H1 (cell line): ENCODE results near the gene CACNA1D. TPM values are rescaled to one million over a fixed set of nuclear protein-coding genes. Genes with fewer than 3 reads are reported as not detected.

Experiments
- CTCF ChIA-PET: fragments of 300-600 bp; sonication (Branson Sonifier 250); formaldehyde crosslinking; loops from one replicate; lab custom pipeline; 2021; ENCODE audit not compliant: partially characterized antibody; lab: Charles Lee
- POLR2A ChIA-PET: fragments of 300-600 bp; sonication (Branson Sonifier 250); formaldehyde crosslinking; loops from one replicate; lab custom pipeline; 2021; ENCODE audit warnings: inconsistent platforms; ENCODE audit not compliant: partially characterized antibody; lab: Charles Lee
- DNase-seq, 2 experiments: peaks; one replicate each; pipeline versions ENCODE4 v3.0.0 to v3.0.0-alpha.2; 2010 to 2022; ENCODE audit warnings: low spot score in 2 of 2, low read depth in 1 of 2, mixed read lengths in 1 of 2
- FAIRE-seq: peaks from 2 replicates; lab custom pipeline; 2011; peaks lifted over from hg19 to GRCh38; lab: Jason Lieb, UNC
- H2AFZ ChIP-seq: 2 replicates; pipeline ENCODE4 v1.8.1; 2012; ENCODE audit warnings: low read length, inconsistent platforms
- H2AK5ac ChIP-seq: 2 replicates; pipeline ENCODE4 v1.6.1; 2013; ENCODE audit warnings: low read depth, low read length
- H2BK120ac ChIP-seq: replicated peaks from 2 replicates; pipeline ENCODE3; 2013; ENCODE audit warnings: low read depth, low read length, inconsistent platforms
- H2BK12ac ChIP-seq: 2 replicates; pipeline ENCODE4 v1.6.1; 2013; ENCODE audit warnings: low read depth, low read length
- H2BK15ac ChIP-seq: 2 replicates; pipeline ENCODE4 v1.6.1; 2013; ENCODE audit warnings: low read length
- H2BK20ac ChIP-seq: 2 replicates; pipeline ENCODE4 v1.6.1; 2013; ENCODE audit warnings: low read length
- H2BK5ac ChIP-seq: 2 replicates; pipeline ENCODE4 v1.6.1; 2013; ENCODE audit warnings: low read depth, low read length
- H3K14ac ChIP-seq: 2 replicates; pipeline ENCODE4 v1.6.1; 2013; ENCODE audit warnings: inconsistent platforms; ENCODE audit not compliant: insufficient read length
- H3K18ac ChIP-seq: 2 replicates; pipeline ENCODE4 v1.6.1; 2013; ENCODE audit warnings: low read length; ENCODE audit errors: extremely low read depth
- H3K23ac ChIP-seq: 2 replicates; pipeline ENCODE4 v1.6.1; 2013; ENCODE audit warnings: inconsistent platforms; ENCODE audit not compliant: insufficient read length
- H3K23me2 ChIP-seq: 2 replicates; pipeline ENCODE4 v1.6.1; 2013; ENCODE audit warnings: low read depth, low read length
- H3K27ac ChIP-seq: 2 replicates; pipeline ENCODE4 v1.6.1; 2011; ENCODE audit warnings: low read depth, low read length, inconsistent platforms
- H3K27me3 ChIP-seq, 4 experiments: replicated peaks in 1 of 4; 1 replicate in 1 of 4; 2 replicates in 3 of 4; pipeline versions ENCODE4 v1.6.1 to v1.8.1; 2011 to 2013; ENCODE audit warnings: low read length in 3 of 4, mild to moderate bottlenecking in 3 of 4, inconsistent platforms in 2 of 4, mixed read lengths in 2 of 4, moderate library complexity in 1 of 4; ENCODE audit not compliant: control insufficient read depth in 3 of 4, insufficient read depth in 3 of 4; ENCODE audit errors: extremely low read depth in 1 of 4
- H3K36me3 ChIP-seq, 4 experiments: 2 replicates each; pipeline versions ENCODE4 v1.6.1 to v1.8.1; 2011 to 2013; ENCODE audit warnings: mild to moderate bottlenecking in 4 of 4, low read length in 3 of 4, moderate library complexity in 2 of 4, control low read depth in 1 of 4, inconsistent platforms in 1 of 4; ENCODE audit not compliant: insufficient read depth in 4 of 4, control insufficient read depth in 2 of 4
- H3K4ac ChIP-seq: replicated peaks from 2 replicates; pipeline ENCODE3; 2013; ENCODE audit warnings: low read length, low read depth, mixed read lengths, inconsistent platforms; ENCODE audit not compliant: insufficient read length
- H3K4me1 ChIP-seq, 4 experiments: replicated peaks in 1 of 4; 1 replicate in 1 of 4; 2 replicates in 3 of 4; pipeline versions ENCODE4 v1.6.1 to v1.8.1; 2011 to 2013; ENCODE audit warnings: low read length in 3 of 4, inconsistent platforms in 2 of 4, mixed read lengths in 1 of 4; ENCODE audit not compliant: insufficient read depth in 4 of 4, control insufficient read depth in 3 of 4
- H3K4me2 ChIP-seq, 2 experiments: 2 replicates each; pipeline versions ENCODE4 v1.6.1 to v1.8.1; 2011 to 2013; ENCODE audit warnings: low read depth in 2 of 2, low read length in 2 of 2, control low read depth in 1 of 2, inconsistent platforms in 1 of 2, mild to moderate bottlenecking in 1 of 2; ENCODE audit not compliant: insufficient read depth in 1 of 2
- H3K4me3 ChIP-seq, 4 experiments: fragments of 200-600, 300-600 bp in 1 of 4; sonication (generic), shearing (Covaris generic), sonication (Bioruptor Twin) in 1 of 4; 2 replicates each; pipeline versions ENCODE4 v1.5.1 to v1.8.1; 2011 to 2016; ENCODE audit warnings: low read length in 4 of 4, low read depth in 3 of 4, control low read depth in 2 of 4, inconsistent platforms in 2 of 4, mild to moderate bottlenecking in 2 of 4, mixed read lengths in 1 of 4, moderate library complexity in 1 of 4; ENCODE audit not compliant: insufficient read depth in 2 of 4; ENCODE audit errors: extremely low read depth in 1 of 4
- H3K56ac ChIP-seq: replicated peaks from 2 replicates; pipeline ENCODE3; 2013; ENCODE audit warnings: low read depth, mild to moderate bottlenecking, mixed read lengths, low read length, inconsistent platforms; ENCODE audit not compliant: insufficient read length
- H3K79me1 ChIP-seq: 2 replicates; pipeline ENCODE4 v1.6.1; 2013; ENCODE audit warnings: low read depth, low read length, control low read depth
- H3K79me2 ChIP-seq, 2 experiments: 2 replicates each; pipeline versions ENCODE4 v1.6.1 to v1.8.1; 2012 to 2013; ENCODE audit warnings: low read length in 2 of 2, mild to moderate bottlenecking in 2 of 2, inconsistent platforms in 1 of 2; ENCODE audit not compliant: insufficient read depth in 2 of 2, control insufficient read depth in 1 of 2
- H3K9ac ChIP-seq, 4 experiments: replicated peaks in 1 of 4; 1 replicate in 1 of 4; 2 replicates in 3 of 4; pipeline versions ENCODE4 v1.6.1 to v1.8.1; 2011 to 2013; ENCODE audit warnings: low read depth in 3 of 4, low read length in 3 of 4, control low read depth in 2 of 4, mild to moderate bottlenecking in 2 of 4, moderate library complexity in 2 of 4, inconsistent platforms in 1 of 4; ENCODE audit errors: extremely low read depth in 1 of 4
- H3K9me3 ChIP-seq, 2 experiments: 2 replicates each; pipeline versions ENCODE4 v1.6.1 to v1.8.1; 2012 to 2013; ENCODE audit warnings: mild to moderate bottlenecking in 2 of 2, moderate library complexity in 2 of 2, control low read depth in 1 of 2, inconsistent platforms in 1 of 2, low read depth in 1 of 2, low read length in 1 of 2, mixed read lengths in 1 of 2; ENCODE audit not compliant: insufficient read depth in 2 of 2
- H4K20me1 ChIP-seq, 2 experiments: replicated peaks in 1 of 2; 2 replicates each; pipeline versions ENCODE3 to v1.8.1; 2011 to 2013; ENCODE audit warnings: inconsistent platforms in 2 of 2, low read length in 2 of 2, mild to moderate bottlenecking in 1 of 2; ENCODE audit not compliant: insufficient read depth in 2 of 2, control insufficient read depth in 1 of 2
- H4K5ac ChIP-seq: 2 replicates; pipeline ENCODE4 v1.6.1; 2013; ENCODE audit warnings: low read length, low read depth, mixed read lengths, inconsistent platforms; ENCODE audit not compliant: insufficient read length
- H4K8ac ChIP-seq: 2 replicates; pipeline ENCODE4 v1.8.0; 2013; ENCODE audit warnings: mild to moderate bottlenecking, moderate library complexity, low read length, inconsistent platforms; ENCODE audit not compliant: insufficient read depth; ENCODE audit errors: extremely low read depth
- H4K91ac ChIP-seq: replicated peaks from 2 replicates; pipeline ENCODE3; 2013; ENCODE audit warnings: low read length, mixed read lengths, inconsistent platforms; ENCODE audit not compliant: insufficient read length
- CHD1 ChIP-seq: IDR thresholded peaks from 2 replicates; pipeline ENCODE4 v1.6.1; 2012; ENCODE audit warnings: low read depth, low read length, improper control_type of control experiment
- KDM1A ChIP-seq: fragments of 200-600, 300-600 bp; sonication (generic); IDR thresholded peaks from 2 replicates; pipeline ENCODE4 v1.7.1; 2016; ENCODE audit warnings: mild to moderate bottlenecking, low read length, borderline replicate concordance
- SIN3A ChIP-seq, 2 experiments: IDR thresholded peaks in 1 of 2; conservative IDR thresholded peaks in 1 of 2; 2 replicates each; pipeline ENCODE4 v1.6.1; 2011 to 2012; ENCODE audit warnings: low read length in 2 of 2, improper control_type of control experiment in 1 of 2, low read depth in 1 of 2, mild to moderate bottlenecking in 1 of 2
- WGBS, 2 experiments: shearing (Covaris generic) in 1 of 2; methylation state at CpG; one replicate each; pipeline versions ENCODE4 v1.1.6 to v1.1.7; 2013 to 2015; ENCODE audit warnings: low lambda C conversion rate in 2 of 2, mixed read lengths in 2 of 2, inconsistent platforms in 1 of 2, low coverage in 1 of 2, missing lambda C conversion rate in 1 of 2; ENCODE audit not compliant: insufficient replicate concordance in 2 of 2, insufficient coverage in 1 of 2, insufficient read length in 1 of 2; ENCODE audit errors: extremely low coverage in 1 of 2, missing lambda C conversion rate in 1 of 2; 5-methylcytosine and 5-hydroxymethylcytosine counted together
- polyA plus RNA-seq, 7 experiments: library from polyadenylated mRNA; depleted of rRNA in 3 of 7; stranded (reverse) in 5 of 7; unstranded in 2 of 7; fragments of >200 nt in 5 of 7; fragments of 200-250 nt in 2 of 7; gene quantifications; 1 replicate in 5 of 7; 2 replicates in 1 of 7; 4 replicates in 1 of 7; pipeline versions ENCODE4 v1.2.1 to v1.2.3, GENCODE V29; 2011 to 2013; ENCODE audit warnings: missing spikeins in 2 of 7, mixed read lengths in 2 of 7
- total RNA-seq: library from RNA; stranded (reverse); fragmentation: NEBNext Ultra II Directional; extraction: Animal tissue kit (Norgen Biotek cat#: 25700); gene quantifications from 2 replicates; pipeline ENCODE4 v1.2.1, GENCODE V29; 2021

The CACNA1D gene
- total and polyA plus RNA-seq, 2 of the 8 experiments (the other 6 are each of a cell fraction or from before 2014, with no cell fraction given), result 2.0 to 2.9 TPM

DNA sequence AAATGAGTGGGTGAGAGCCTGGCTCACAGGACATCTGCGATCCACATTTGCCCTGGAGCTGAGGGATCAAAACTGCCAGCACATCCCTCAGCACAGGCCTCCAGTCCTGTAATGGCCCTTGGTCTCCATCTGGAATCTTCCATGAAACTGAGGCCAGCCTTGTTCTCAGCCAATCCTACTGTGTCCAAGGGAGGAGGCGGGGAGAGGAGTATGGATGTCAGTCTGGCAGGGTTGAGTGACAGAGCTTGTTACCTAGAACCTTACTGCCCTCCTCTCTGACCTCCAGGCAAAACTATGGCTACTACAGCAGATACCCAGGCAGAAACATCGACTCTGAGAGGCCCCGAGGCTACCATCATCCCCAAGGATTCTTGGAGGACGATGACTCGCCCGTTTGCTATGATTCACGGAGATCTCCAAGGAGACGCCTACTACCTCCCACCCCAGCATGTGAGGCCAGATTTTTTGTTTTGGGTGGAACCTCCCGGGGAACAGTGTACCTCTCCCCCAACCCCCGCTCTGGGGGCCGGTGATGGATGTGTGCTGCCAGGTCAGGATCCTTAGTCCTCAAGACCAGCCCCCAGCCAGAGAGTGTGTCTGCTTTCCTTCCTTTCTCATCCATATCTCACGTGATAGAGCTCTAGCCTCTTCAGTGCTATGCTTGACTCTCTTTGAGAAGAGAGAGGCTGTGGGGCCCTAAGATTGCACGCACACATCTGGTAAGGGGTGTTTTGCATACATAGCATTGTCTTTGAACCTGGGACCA is 310.5 kb downstream of the CACNA1D start:
- H4K8ac ChIP-seq, result no peak overlapping the region
- DNase-seq (no peak), FAIRE-seq (no peak)
- 86% methylated on average over 13 of the region's 14 CpGs; no CpG with 5 or more reads in 1 of the 2 experiments for WGBS, 2 experiments
- H3K27me3 ChIP-seq, result no peaks in the 10 kb centered on the region; a peak in 1 of 7 replicates
- H3K36me3 ChIP-seq, result no peaks in the 10 kb centered on the region
- H3K9ac ChIP-seq, result no peak overlapping the region
- H3K23ac ChIP-seq, result no peak overlapping the region
- 0 out of 2 replicates have a peak overlapping the region, but pooled peaks have one; percentile 70 for H2AK5ac ChIP-seq
- no peak overlapping the region; the same call in 1 of the 2 replicates for H2BK20ac ChIP-seq
- H3K14ac ChIP-seq, result no peak overlapping the region
- H3K79me2 ChIP-seq, result no peaks in the 10 kb centered on the region
- H2BK12ac ChIP-seq, result peak overlapping the region; percentile 35; the same call in 1 of the 2 replicates
- no peak overlapping the region for H3K4me3 ChIP-seq
- H3K4me1 ChIP-seq, result peaks cover 0 to 7% (median 0%) of the 10 kb centered on the region in 4 experiments; a peak in 3 of 7 replicates
- no peak overlapping the region for H2AFZ ChIP-seq
- no peak overlapping the region for H3K56ac ChIP-seq
- no peak overlapping the region for H2BK120ac ChIP-seq
- H3K23me2 ChIP-seq, result peaks cover 6% of the 10 kb centered on the region; the same call in 1 of the 2 replicates
- CTCF ChIA-PET, result interaction anchor here (0.5 to 1.2 kb wide), 4 partner anchors 39 to 106 kb away, joined by 3 read pairs; no protein-coding TSS in a partner anchor
- H3K18ac ChIP-seq, result no peak overlapping the region
- H3K27ac ChIP-seq, result no peak overlapping the region
- no peak overlapping the region for H4K91ac ChIP-seq
- H3K9me3 ChIP-seq, result no peaks in the 10 kb centered on the region
- no peak overlapping the region for H2BK15ac ChIP-seq
- no peak overlapping the region for H3K4ac ChIP-seq
- TF ChIP-seq KDM1A, result no peak
- no peak for TF ChIP-seq SIN3A (conservative IDR thresholded peaks at IDR 0.05 in 1 of 2, IDR thresholded peaks at IDR 0.05 in 1 of 2; ENCODE audit: low read depth in 1 of 2, low read length in 2 of 2)
- TF ChIP-seq CHD1, result no peak
- no peak overlapping the region for H3K4me2 ChIP-seq
- no peak overlapping the region for H2BK5ac ChIP-seq
- no peak overlapping the region for H4K5ac ChIP-seq
- H4K20me1 ChIP-seq, result no peaks in the 10 kb centered on the region
- H3K79me1 ChIP-seq, result no peaks in the 10 kb centered on the region
- POLR2A ChIA-PET, result interaction anchor here (0.7 kb wide), 1 partner anchor 41 kb away, joined by 3 read pairs; no protein-coding TSS in a partner anchor
